Stimulated activated CD4-positive, alpha-beta T cell treated with anti-CD3 and anti-CD28 coated beads, Interleukin-2, amount 100 ng/mL, for 4 hours (primary cell): ENCODE measurements around the gene MLYCD.

Experiments used
- DNase-seq: peaks from one replicate; pipeline ENCODE4 v3.0.0-alpha.2; 2020; ENCODE audit warnings: low read depth

MLYCD gene

DNA sequence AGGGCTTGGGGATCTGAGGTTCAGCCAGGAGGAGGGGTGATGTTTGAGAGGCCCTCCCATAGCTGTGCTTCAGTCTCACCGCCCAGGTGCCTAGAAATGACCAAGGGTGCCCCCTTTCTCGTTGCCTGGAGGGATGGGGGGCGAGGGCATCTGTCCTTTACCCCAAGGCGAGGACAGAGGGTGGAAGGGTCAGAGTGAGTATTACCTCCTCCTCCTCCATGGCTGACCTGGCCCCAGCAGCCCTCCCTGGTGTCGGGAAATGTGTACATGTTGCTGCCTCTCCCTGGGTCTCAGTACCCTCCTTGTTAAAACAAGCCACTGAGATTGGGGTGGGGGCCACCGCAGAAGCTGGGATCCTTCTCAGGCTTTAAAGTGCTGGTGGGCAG lies 71.5 kb downstream of the MLYCD start:
- no peak for DNase-seq

- DNase-seq: no peak
These were observed 72.5 kb downstream of the MLYCD start for GRCh38 chr16:83971165-83972130.

DNA sequence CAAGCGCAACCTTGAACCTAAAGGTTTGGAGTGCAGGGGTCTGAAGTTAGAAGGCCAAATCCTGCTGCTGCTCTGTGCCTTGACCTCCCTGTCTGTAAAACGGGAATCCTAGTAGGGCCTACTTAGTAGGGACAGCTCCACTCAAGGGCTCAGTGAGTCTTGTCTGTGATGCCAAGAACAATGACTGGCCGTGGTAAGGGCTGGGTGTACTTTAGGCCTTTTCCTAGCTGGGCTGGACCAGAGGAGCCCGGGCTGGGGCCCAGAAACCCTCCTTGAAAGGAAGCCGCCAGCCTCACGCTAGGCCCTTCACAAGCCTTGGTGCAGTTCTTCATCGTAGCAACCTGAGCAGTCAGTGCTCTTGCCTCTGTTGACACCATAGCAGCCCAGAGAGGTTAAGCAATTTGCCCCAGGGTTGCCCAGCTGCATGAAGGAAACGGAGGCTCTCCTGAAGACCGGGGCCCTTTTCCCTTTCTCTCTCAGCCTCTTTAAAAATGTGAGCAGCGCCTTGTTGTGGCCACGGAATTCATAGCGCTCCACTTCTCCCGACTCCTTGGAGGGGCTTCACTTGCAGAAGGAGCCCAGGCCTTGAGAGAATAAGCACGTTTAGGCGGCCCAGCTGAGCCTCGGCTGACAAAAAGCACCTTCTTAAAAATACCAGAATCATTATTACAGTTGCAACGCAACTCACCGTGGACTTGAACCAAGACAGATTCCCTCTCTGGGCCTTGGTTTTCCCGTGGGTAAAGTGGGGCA lies 73.5 kb downstream of the MLYCD start:
- DNase-seq: no peak

DNA sequence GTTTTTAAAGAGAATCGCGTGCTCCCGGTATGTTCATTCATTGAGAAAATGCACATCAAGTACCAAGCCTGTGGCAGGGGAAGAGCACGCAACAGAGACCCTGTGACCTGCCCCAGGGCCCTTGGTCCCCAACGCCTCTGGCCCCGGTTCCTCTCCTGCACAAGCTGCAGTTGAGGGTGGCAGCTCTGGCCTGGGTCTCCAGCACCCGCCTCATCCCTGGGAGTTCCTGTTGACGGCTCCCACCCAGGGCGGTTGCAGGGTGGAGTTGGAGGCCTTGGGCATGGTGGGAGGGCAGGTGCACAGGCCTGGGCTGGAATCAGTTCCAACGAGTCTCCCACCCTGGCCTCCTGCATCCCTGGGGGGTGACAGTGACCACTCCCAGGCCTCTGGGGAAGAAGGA lies 74.2 kb downstream of the MLYCD start:
- DNase-seq: no peak

DNA sequence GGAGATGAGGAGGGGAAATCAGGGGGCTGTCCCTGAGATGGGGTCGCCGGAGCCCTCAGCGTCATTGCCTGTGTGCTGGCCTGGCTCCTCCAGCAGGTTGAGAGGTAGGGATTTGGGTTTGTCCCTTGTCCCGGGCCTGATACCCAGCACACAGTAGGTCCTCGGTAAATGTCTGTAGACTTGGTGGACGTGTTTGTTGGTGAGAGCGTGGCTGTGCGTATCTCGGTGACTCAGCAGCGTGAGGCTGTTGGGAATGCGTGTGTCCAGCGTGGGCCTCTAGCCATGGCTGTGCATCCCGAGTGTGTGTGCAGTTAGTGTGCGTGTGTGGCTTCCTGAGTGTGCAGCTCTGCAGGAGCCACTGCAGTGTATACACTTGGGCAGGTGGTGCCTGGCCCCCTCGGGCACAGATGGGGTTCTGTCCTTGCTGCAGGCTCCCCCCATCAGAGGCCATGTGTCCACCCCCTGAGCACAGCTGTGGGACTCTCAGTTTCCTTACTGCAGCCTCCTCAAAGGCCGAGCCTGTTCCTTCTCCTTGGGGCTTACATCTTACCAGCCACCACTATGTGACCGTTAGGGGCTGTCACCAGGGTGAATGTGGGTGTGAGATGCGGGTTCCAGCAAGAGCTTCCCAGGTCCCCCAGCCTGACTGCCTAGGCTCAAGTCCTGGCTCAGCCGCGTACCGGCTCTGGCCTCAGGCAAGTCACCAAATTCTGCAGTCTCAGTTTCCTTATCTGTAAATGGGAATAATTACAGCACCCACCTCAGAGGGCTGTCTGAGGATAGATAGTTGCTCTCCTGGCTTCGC lies 74.9 kb downstream of the MLYCD start:
- DNase-seq: no peak

DNA sequence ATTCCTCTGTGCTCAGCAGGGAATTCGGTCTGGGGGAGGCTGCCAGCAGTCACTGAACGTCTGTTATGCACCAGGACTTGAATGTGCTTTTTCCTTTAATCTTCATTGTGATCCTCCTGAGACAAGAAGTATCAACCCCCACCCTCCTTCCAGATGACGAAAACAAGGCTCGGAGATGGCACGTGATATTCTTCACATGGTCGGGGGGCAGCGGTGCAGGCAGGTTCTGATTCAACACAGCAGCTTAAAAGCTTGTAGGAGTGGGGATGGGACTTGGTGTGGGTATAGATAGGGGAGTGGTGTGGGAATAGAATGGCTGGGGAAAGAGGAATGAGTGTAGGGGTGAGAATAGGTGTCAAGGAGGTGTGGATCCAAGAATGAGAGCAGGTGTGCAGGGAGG lies 75.6 kb downstream of the MLYCD start:
- no peak for DNase-seq

DNA sequence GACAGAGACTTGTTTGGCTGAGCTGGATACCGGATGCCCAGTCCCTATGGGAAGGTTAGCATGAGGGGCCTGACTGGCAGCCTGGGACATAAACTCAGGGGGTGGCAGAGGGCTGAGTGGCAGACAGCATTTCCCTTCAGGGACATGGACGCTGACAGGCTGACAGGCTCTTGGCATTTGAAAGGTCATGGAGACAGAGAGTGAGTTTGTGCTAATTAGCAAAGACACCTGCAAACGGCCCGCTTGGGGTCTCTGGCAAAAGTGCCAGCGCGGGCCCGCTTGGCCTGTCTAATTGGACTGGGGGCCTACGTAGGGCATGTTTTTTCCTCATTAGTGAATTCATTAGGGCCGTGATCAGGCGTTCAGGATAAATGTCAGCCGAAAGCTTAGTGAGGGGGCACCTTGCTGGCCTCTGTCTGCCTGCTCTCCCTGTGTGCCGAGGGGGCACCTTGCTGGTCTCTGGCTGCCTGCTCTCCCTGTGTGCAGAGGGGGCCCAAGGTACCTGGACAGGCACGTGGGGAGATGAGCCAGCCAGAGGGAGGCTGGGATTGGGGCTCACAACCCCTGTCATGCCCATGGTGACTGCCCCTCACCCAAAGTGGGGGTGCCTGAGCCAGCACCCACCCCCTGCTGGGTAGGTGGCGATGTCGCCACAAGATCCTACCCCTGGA lies 76.8 kb downstream of the MLYCD start:
- no peak for DNase-seq
